ENCODE results near the gene CA10. TPM values are rescaled to one million over a fixed set of nuclear protein-coding genes. Genes with fewer than 3 reads are reported as not detected.

Gene CA10
- total and polyA plus RNA-seq, 2 donors (not counting 3 experiments of a cell fraction or from before 2014, with no cell fraction given) = not detected

DNA sequence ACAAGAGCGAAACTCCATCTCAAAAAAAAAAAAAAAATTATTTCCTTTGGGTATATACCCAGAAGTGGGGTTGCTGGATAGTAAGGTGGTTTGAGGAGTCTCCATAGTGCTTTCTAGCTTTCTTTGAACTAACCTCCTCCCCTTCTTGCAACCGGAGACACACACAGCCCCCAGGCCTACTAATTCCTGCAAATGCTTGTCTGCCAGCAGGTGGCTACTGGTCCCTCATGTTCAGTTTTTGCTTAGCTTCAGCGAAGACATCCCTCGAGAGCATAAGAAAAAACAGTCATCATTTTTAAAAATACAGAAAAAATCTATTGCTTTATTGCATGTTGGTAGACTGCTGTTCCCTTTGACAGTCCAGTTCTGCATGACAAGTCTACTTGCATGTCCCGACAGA lies 459.2 kb downstream of the CA10 start:
- intact Hi-C loops (cut with micrococcal nuclease) = no loop called here
- Histone ChIP-seq H3K4me3 (replicated peaks in 1 of 3; ENCODE audit: insufficient read depth in 1 of 3, low read depth in 1 of 3, low read length in 3 of 3) (no peak overlapping the region), H3K9ac (replicated peaks; ENCODE audit: extremely low read depth, insufficient read depth, low read length) (no peak overlapping the region), H3K9me1 (replicated peaks; ENCODE audit: control insufficient read depth, extremely low read depth, insufficient read depth, low read length) (no peaks in the 10 kb centered on the region), H3K4me2 (ENCODE audit: insufficient read depth, low read length) (no peak overlapping the region), H3K36me3 (ENCODE audit: control insufficient read depth in 2 of 2, extremely low read depth in 1 of 2, insufficient read depth in 2 of 2, low read length in 2 of 2) (no peaks in the 10 kb centered on the region), H3K27me3 (ENCODE audit: control insufficient read depth in 2 of 2, insufficient read depth in 2 of 2, low read length in 2 of 2) (no peaks in the 10 kb centered on the region), H3K9me3 (replicated peaks; ENCODE audit: control insufficient read depth, insufficient read depth, low read length) (no peaks in the 10 kb centered on the region), H2AFZ (ENCODE audit: low read depth, low read length) (no peak overlapping the region), H4K20me1 (replicated peaks; ENCODE audit: control insufficient read depth, extremely low read depth, insufficient read depth, low read length) (no peaks in the 10 kb centered on the region), H3K79me2 (ENCODE audit: control insufficient read depth, insufficient read depth, low read length) (no peaks in the 10 kb centered on the region), H3K4me1 (ENCODE audit: control insufficient read depth, extremely low read depth, insufficient read depth, low read length) (no peaks in the 10 kb centered on the region), H3K27ac (ENCODE audit: insufficient read depth, low read depth, low read length) (no peak overlapping the region)
- dilution Hi-C loops (cut with MboI; ENCODE audit: extremely low pct_ligation_motif_present, low sequenced_read_pairs) = no loop called here
- FAIRE-seq (no peak), DNase-seq (ENCODE audit: low read depth, low spot score) (no peak)
- BruUV-seq (replicated peaks) = no TSS peak
- POLR2A ChIA-PET = no interaction called here
- TF ChIP-seq GATA2 (IDR thresholded peaks at IDR 0.05; ENCODE audit: insufficient read depth, insufficient read length, low read depth, low read length) = no peak
- TF ChIP-seq, protein P1, sequence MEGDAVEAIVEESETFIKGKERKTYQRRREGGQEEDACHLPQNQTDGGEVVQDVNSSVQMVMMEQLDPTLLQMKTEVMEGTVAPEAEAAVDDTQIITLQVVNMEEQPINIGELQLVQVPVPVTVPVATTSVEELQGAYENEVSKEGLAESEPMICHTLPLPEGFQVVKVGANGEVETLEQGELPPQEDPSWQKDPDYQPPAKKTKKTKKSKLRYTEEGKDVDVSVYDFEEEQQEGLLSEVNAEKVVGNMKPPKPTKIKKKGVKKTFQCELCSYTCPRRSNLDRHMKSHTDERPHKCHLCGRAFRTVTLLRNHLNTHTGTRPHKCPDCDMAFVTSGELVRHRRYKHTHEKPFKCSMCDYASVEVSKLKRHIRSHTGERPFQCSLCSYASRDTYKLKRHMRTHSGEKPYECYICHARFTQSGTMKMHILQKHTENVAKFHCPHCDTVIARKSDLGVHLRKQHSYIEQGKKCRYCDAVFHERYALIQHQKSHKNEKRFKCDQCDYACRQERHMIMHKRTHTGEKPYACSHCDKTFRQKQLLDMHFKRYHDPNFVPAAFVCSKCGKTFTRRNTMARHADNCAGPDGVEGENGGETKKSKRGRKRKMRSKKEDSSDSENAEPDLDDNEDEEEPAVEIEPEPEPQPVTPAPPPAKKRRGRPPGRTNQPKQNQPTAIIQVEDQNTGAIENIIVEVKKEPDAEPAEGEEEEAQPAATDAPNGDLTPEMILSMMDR (IDR thresholded peaks at IDR 0.05; ENCODE audit: extremely low read depth in 1 of 2, insufficient read depth in 1 of 2, low read depth in 1 of 2, low read length in 2 of 2) = no peak
- no peak for TF ChIP-seq POLR2AphosphoS5 (IDR thresholded peaks at IDR 0.05; ENCODE audit: insufficient read depth, low read depth, low read length)
- TF ChIP-seq FOS (IDR thresholded peaks at IDR 0.05; ENCODE audit: borderline replicate concordance, insufficient read depth, low read length) = no peak
- TF ChIP-seq JUN (IDR thresholded peaks at IDR 0.05; ENCODE audit: borderline replicate concordance, insufficient read depth, insufficient read length, low read depth) = no peak
- TF ChIP-seq EZH2 (IDR thresholded peaks at IDR 0.05; ENCODE audit: borderline replicate concordance, low read depth, low read length, severe bottlenecking) = no peak
- no peak for TF ChIP-seq MYC (IDR thresholded peaks at IDR 0.05; ENCODE audit: low read depth, low read length)
- TF ChIP-seq, protein P2, sequence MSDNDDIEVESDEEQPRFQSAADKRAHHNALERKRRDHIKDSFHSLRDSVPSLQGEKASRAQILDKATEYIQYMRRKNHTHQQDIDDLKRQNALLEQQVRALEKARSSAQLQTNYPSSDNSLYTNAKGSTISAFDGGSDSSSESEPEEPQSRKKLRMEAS (IDR thresholded peaks at IDR 0.05; ENCODE audit: insufficient read depth, insufficient read length) = no peak
- no peak for TF ChIP-seq POLR2A (IDR thresholded peaks at IDR 0.05; ENCODE audit: low read depth, low read length)
- CTCF ChIA-PET = no interaction called here
